Memory B cell (primary cell): ENCODE measurements around the gene WASL.
"Not testable (repeated sequence)": the region's sequence is repeated elsewhere in the genome, so short reads cannot be mapped to it uniquely, and the experiment has no call there.

Experiments
- ATAC-seq: fragments of 150-1000 bp; cut with Tn5 transposase; 2 replicates; pipeline ENCODE4 v1.10.0; 2021; ENCODE audit warnings: low read depth, mild to moderate bottlenecking, moderate library complexity
- DNase-seq, 2 donors: peaks; one replicate each; pipeline ENCODE4 v3.0.0; 2022; ENCODE audit warnings: low spot score in 2 of 2
- H3K27ac Mint-ChIP-seq: one replicate; pipeline ENCODE4 v1.8.0; 2022; ENCODE audit warnings: mild to moderate bottlenecking, moderate library complexity, mixed read lengths
- H3K27me3 Mint-ChIP-seq: one replicate; pipeline ENCODE4 v1.8.0; 2022; ENCODE audit warnings: mixed read lengths
- H3K36me3 Mint-ChIP-seq: one replicate; pipeline ENCODE4 v1.8.0; 2022; ENCODE audit warnings: mild to moderate bottlenecking, mixed read lengths
- H3K4me1 Mint-ChIP-seq: one replicate; pipeline ENCODE4 v1.8.0; 2022; ENCODE audit warnings: mixed read lengths
- H3K4me3 Mint-ChIP-seq: one replicate; pipeline ENCODE4 v1.8.0; 2022; ENCODE audit warnings: mild to moderate bottlenecking, moderate library complexity, mixed read lengths
- H3K9me3 Mint-ChIP-seq: one replicate; pipeline ENCODE4 v1.8.0; 2022; ENCODE audit warnings: mixed read lengths

Gene WASL

GRCh38 chr7:123643495-123644441 lies 105.0 kb downstream of the WASL start:
- DNase-seq (no peak), ATAC-seq (no peak)
- Mint-ChIP-seq H3K27me3 (peaks cover 10% of the 10 kb centered on the region), H3K27ac (no peak overlapping the region), H3K4me1 (no peaks in the 10 kb centered on the region), H3K36me3 (no peaks in the 10 kb centered on the region), H3K4me3 (no peak overlapping the region), H3K9me3 (no peaks in the 10 kb centered on the region)

DNA sequence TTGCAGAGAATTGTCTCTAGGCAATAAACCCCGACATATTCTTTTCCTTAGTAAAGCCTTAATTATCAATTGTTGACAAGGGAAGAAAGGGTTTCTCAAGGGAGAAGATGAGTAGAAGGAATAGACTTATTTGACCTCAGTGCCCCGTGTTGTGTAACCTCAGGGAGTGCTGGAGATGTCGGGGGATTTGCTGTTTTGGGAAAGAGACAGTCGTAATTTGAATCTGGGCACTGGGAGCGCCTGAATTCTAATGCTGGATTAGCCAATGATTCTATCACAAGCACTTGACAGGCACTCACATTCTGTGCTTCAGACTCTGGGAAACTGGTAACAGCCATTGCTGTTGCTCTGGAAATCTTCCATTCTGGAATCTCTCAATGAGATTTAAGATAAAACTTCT lies 106.9 kb downstream of the WASL start:
- H3K9me3 Mint-ChIP-seq = no peaks in the 10 kb centered on the region
- H3K27ac Mint-ChIP-seq = no peak overlapping the region
- DNase-seq = no peak
- ATAC-seq = no peak
- no peak overlapping the region for H3K4me3 Mint-ChIP-seq
- no peaks in the 10 kb centered on the region for H3K36me3 Mint-ChIP-seq
- no peaks in the 10 kb centered on the region for H3K4me1 Mint-ChIP-seq
- H3K27me3 Mint-ChIP-seq = peaks cover 10% of the 10 kb centered on the region

DNA sequence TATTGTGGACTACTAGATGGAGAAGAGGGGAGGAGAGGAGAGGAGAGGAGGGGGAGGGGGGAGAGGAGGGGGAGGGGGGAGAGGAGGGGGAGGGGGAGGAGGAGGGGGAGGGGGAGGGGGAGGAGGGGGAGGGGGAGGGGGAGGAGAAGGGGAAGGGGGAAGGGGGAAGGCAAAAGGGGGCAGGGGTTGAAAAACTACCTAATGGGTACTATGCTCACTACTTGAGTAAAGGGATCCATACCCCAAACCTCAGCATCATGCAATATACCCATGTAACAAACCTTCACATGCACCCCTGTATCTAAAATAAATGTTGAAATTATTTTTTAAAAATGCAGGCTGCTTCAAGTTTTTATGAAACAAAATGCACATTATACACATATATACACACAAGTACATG lies 108.2 kb downstream of the WASL start:
- no peak overlapping the region for H3K4me3 Mint-ChIP-seq
- H3K27ac Mint-ChIP-seq = no peak overlapping the region
- H3K36me3 Mint-ChIP-seq = no peaks in the 10 kb centered on the region
- ATAC-seq (no peak), DNase-seq (no peak)
- peaks cover 10% of the 10 kb centered on the region for H3K27me3 Mint-ChIP-seq
- no peaks in the 10 kb centered on the region for H3K4me1 Mint-ChIP-seq
- no peaks in the 10 kb centered on the region for H3K9me3 Mint-ChIP-seq

GRCh38 chr7:123639631-123640030 lies 109.2 kb downstream of the WASL start:
- Mint-ChIP-seq H3K27me3 (peaks cover 10% of the 10 kb centered on the region), H3K9me3 (no peaks in the 10 kb centered on the region), H3K4me3 (no peak overlapping the region), H3K4me1 (no peaks in the 10 kb centered on the region), H3K36me3 (no peaks in the 10 kb centered on the region), H3K27ac (no peak overlapping the region)
- DNase-seq (no peak), ATAC-seq (no peak)

DNA sequence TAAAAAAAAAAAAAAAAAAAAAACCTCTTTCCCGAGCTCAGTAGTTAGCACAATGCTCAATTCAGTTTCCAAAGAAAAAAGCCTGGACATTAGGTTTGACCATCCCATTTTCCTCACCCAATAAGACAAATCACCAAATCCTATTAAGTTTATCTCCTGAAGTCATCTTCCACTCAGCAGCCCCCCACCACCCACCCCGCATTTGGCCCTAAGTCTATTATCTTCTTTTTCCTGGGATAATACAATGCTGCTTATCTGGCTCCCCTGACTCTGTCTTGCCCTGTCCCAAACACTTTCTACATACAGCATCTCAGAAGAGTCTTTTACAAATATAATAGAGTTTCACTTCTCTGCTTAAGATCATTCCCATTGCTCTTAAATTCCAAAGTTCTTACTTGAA lies 110.9 kb downstream of the WASL start:
- no peaks in the 10 kb centered on the region for H3K4me1 Mint-ChIP-seq
- no peak overlapping the region for H3K27ac Mint-ChIP-seq
- H3K36me3 Mint-ChIP-seq = no peaks in the 10 kb centered on the region
- H3K4me3 Mint-ChIP-seq = no peak overlapping the region
- ATAC-seq (no peak), DNase-seq (no peak)
- H3K27me3 Mint-ChIP-seq = peaks cover 9% of the 10 kb centered on the region
- H3K9me3 Mint-ChIP-seq = no peaks in the 10 kb centered on the region

DNA sequence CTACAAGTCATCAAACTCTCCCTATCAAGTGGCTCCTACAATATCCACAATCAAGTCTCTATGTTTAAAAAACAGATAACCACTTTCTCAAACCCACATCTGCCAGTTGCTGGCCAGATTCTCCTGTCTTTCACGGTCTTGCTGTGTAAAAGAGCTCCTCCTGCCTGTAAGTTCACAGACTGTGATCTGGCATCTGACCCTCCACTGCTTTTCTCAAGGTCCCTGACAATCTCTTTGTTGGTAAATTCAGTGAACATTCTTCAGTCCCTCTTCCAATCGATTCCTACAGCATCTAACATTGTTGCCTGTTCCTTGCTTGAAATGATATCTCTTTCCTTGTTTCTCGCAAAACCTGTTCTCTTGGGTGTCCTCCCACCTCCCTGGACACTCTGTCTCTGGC lies 111.6 kb downstream of the WASL start:
- ATAC-seq = no peak
- Mint-ChIP-seq H3K9me3 (no peaks in the 10 kb centered on the region), H3K36me3 (no peaks in the 10 kb centered on the region), H3K4me3 (no peak overlapping the region), H3K4me1 (no peaks in the 10 kb centered on the region), H3K27me3 (peaks cover 10% of the 10 kb centered on the region), H3K27ac (no peak overlapping the region)
- DNase-seq = no peak

GRCh38 chr7:123635551-123636359 lies 113.0 kb downstream of the WASL start:
- H3K4me3 Mint-ChIP-seq = no peak overlapping the region
- no peaks in the 10 kb centered on the region for H3K36me3 Mint-ChIP-seq
- ATAC-seq = no peak
- no peaks in the 10 kb centered on the region for H3K9me3 Mint-ChIP-seq
- no peak for DNase-seq
- H3K27me3 Mint-ChIP-seq = peaks cover 10% of the 10 kb centered on the region
- H3K27ac Mint-ChIP-seq = no peak overlapping the region
- H3K4me1 Mint-ChIP-seq = no peaks in the 10 kb centered on the region

GRCh38 chr7:123634011-123634573 lies 114.7 kb downstream of the WASL start:
- not testable (repeated sequence) for H3K27me3 Mint-ChIP-seq, H3K36me3 Mint-ChIP-seq, DNase-seq, H3K9me3 Mint-ChIP-seq, H3K27ac Mint-ChIP-seq, H3K4me3 Mint-ChIP-seq, ATAC-seq, H3K4me1 Mint-ChIP-seq

DNA sequence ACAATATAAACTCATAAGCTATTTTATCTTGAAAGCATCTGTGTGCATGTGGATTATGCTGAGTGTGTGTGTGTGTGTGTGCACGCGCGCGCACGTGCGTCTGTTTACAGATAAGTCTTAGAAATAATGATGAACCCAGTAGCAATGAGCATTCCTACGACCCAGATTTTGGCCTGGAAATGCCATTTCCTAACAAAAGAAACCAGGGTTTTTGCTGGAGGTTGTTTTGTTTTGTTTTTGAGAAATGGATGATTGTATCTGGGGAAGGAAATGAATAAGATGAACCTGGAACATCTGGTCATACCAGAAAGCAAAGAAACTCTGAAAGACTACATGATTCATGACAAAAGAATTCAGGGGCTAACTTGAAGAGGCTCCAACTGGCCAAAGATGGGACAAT lies 115.2 kb downstream of the WASL start:
- H3K36me3 Mint-ChIP-seq = no peaks in the 10 kb centered on the region
- H3K27ac Mint-ChIP-seq = no peak overlapping the region
- no peak overlapping the region for H3K4me3 Mint-ChIP-seq
- ATAC-seq (no peak), DNase-seq (no peak)
- peaks cover 11% of the 10 kb centered on the region for H3K27me3 Mint-ChIP-seq
- H3K4me1 Mint-ChIP-seq = no peaks in the 10 kb centered on the region
- H3K9me3 Mint-ChIP-seq = no peaks in the 10 kb centered on the region

DNA sequence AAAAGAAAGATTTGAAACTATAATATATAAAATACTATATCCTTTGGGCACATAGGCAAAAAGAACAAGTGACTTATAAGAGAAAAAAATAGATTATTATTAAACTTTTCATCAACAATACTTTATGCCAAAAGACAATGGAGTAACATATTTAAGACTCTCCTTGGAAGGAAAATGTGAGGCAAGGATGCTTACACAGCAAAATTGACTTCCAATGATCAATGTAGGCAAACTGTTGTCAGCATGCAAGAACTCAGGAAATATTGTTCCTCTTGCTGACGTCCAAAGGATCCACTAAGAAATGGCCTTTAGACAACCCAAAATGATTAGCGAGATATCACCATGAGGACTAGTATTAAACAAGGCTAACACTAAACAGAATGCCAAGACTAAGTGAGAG lies 116.0 kb downstream of the WASL start:
- DNase-seq (no peak), ATAC-seq (no peak)
- Mint-ChIP-seq H3K27ac (no peak overlapping the region), H3K27me3 (peaks cover 10% of the 10 kb centered on the region), H3K36me3 (no peaks in the 10 kb centered on the region), H3K9me3 (no peaks in the 10 kb centered on the region), H3K4me3 (no peak overlapping the region), H3K4me1 (no peaks in the 10 kb centered on the region)
